DMS 273 (cell line): Measurements from ENCODE around the gene IGHMBP2.

ENCODE experiments used
- DNase-seq: peaks from one replicate; lab custom pipeline; 2025; ENCODE audit not compliant: unreplicated experiment; lab: John Stamatoyannopoulos, UW

The IGHMBP2 gene

GRCh38 chr11:68890490-68891231, 13.0 kb upstream of the IGHMBP2 start:
- DNase-seq, result no peak

GRCh38 chr11:68891351-68891948, 12.2 kb upstream of the IGHMBP2 start:
- no peak for DNase-seq

- DNase-seq, result no peak
These were observed 11.1 kb upstream of the IGHMBP2 start for GRCh38 chr11:68892576-68892975.

- DNase-seq, result no peak
These were observed 10.4 kb upstream of the IGHMBP2 start for GRCh38 chr11:68893282-68893681.

- no peak for DNase-seq
These were observed 7.3 kb upstream of the IGHMBP2 start for GRCh38 chr11:68896171-68896959.

- DNase-seq, result no peak
These were observed 6.2 kb upstream of the IGHMBP2 start for GRCh38 chr11:68897441-68897840.

GRCh38 chr11:68900835-68901381, 2.8 kb upstream of the IGHMBP2 start:
- DNase-seq, result no peak

- DNase-seq, result peak; percentile 42
These were observed 657 bp downstream of the IGHMBP2 start for GRCh38 chr11:68904248-68904847.

- DNase-seq, result no peak
These were observed 2.0 kb downstream of the IGHMBP2 start for GRCh38 chr11:68905421-68906360.

- DNase-seq, result no peak
These were observed 4.6 kb downstream of the IGHMBP2 start for GRCh38 chr11:68908273-68908672.

GRCh38 chr11:68910965-68911364, 7.3 kb downstream of the IGHMBP2 start:
- no peak for DNase-seq

- DNase-seq, result no peak
These were observed 8.0 kb downstream of the IGHMBP2 start for GRCh38 chr11:68911731-68912130.

- DNase-seq, result no peak
These were observed 8.6 kb downstream of the IGHMBP2 start for GRCh38 chr11:68912254-68912653.

GRCh38 chr11:68913188-68913587, 9.5 kb downstream of the IGHMBP2 start:
- no peak for DNase-seq

GRCh38 chr11:68914761-68915160, 11.1 kb downstream of the IGHMBP2 start:
- no peak for DNase-seq

GRCh38 chr11:68916439-68916838, 12.7 kb downstream of the IGHMBP2 start:
- DNase-seq, result no peak

GRCh38 chr11:68923614-68924013, 19.9 kb downstream of the IGHMBP2 start:
- no peak for DNase-seq

- DNase-seq, result no peak
These were observed 20.6 kb downstream of the IGHMBP2 start for GRCh38 chr11:68924073-68924925.

- no peak for DNase-seq
These were observed 21.9 kb downstream of the IGHMBP2 start for GRCh38 chr11:68925611-68926010.
